ENCODE results near the gene LMOD2. TPM values are rescaled to one million over a fixed set of nuclear protein-coding genes. Genes with fewer than 3 reads are reported as not detected.
A peak's percentile ranks its signal among the peaks of the same experiment; 100 is the strongest.

The LMOD2 gene
- total and polyA plus RNA-seq, 9 of the 15 experiments (the other 6 are each of a cell fraction or from before 2014, with no cell fraction given) = 0.04 TPM; not detected in 8

DNA sequence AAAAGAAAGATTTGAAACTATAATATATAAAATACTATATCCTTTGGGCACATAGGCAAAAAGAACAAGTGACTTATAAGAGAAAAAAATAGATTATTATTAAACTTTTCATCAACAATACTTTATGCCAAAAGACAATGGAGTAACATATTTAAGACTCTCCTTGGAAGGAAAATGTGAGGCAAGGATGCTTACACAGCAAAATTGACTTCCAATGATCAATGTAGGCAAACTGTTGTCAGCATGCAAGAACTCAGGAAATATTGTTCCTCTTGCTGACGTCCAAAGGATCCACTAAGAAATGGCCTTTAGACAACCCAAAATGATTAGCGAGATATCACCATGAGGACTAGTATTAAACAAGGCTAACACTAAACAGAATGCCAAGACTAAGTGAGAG lies 22.9 kb upstream of the LMOD2 start:
- WGBS (ENCODE audit: insufficient coverage, low coverage, missing lambda C conversion rate) = 15% methylated on average over 2 of the region's 2 CpGs
- no peak for FAIRE-seq

DNA sequence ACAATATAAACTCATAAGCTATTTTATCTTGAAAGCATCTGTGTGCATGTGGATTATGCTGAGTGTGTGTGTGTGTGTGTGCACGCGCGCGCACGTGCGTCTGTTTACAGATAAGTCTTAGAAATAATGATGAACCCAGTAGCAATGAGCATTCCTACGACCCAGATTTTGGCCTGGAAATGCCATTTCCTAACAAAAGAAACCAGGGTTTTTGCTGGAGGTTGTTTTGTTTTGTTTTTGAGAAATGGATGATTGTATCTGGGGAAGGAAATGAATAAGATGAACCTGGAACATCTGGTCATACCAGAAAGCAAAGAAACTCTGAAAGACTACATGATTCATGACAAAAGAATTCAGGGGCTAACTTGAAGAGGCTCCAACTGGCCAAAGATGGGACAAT lies 22.1 kb upstream of the LMOD2 start:
- Histone ChIP-seq H3K27me3 (ENCODE audit: control insufficient read depth in 2 of 2, insufficient read depth in 2 of 2, low read length in 2 of 2) (no peaks in the 10 kb centered on the region; a peak in 1 of 5 replicates), H3K27ac (ENCODE audit: extremely low read depth, low read depth, low read length) (no peak overlapping the region), H3K79me2 (ENCODE audit: control insufficient read depth, insufficient read depth, low read length) (no peaks in the 10 kb centered on the region), H3K9me3 (replicated peaks; ENCODE audit: control insufficient read depth, insufficient read depth, low read depth, low read length) (no peaks in the 10 kb centered on the region), H3K9me1 (ENCODE audit: control insufficient read depth, insufficient read depth, low read length) (no peaks in the 10 kb centered on the region), H3K36me3 (ENCODE audit: control insufficient read depth, insufficient read depth, low read length) (no peaks in the 10 kb centered on the region), H3K4me2 (ENCODE audit: insufficient read depth, low read length) (no peak overlapping the region), H3K4me3 (no peak overlapping the region), H3K4me1 (replicated peaks in 1 of 2; ENCODE audit: control insufficient read depth in 2 of 2, insufficient read depth in 2 of 2, low read length in 2 of 2) (no peaks in the 10 kb centered on the region), H3K9ac (ENCODE audit: insufficient read depth in 1 of 2, low read depth in 2 of 2, low read length in 2 of 2) (no peak overlapping the region), H4K20me1 (replicated peaks; ENCODE audit: control insufficient read depth, insufficient read depth, low read length) (no peaks in the 10 kb centered on the region), H2AFZ (ENCODE audit: low read depth, low read length) (no peak overlapping the region)
- ChIA-PET POLR2A (no interaction called here), CTCF (ENCODE audit: low intra/inter-chr PET ratio) (no interaction called here)
- in situ Hi-C loops (cut with MboI) (no loop called here), intact Hi-C loops (cut with micrococcal nuclease) (no loop called here)
- FAIRE-seq (no peak), DNase-seq (ENCODE audit: extremely low read depth in 1 of 4, low spot score in 3 of 4) (no peak), ATAC-seq (no peak)
- BruUV-seq (replicated peaks) = no TSS peak
- TF ChIP-seq FOSL1 (tag; conservative IDR thresholded peaks at IDR 0.05) (0 out of 2 replicates have a peak, but pooled peaks have one; percentile 28), CAMTA2 (CRISPR knock-in tag; conservative IDR thresholded peaks at IDR 0.05) (no peak), NRF1 (conservative IDR thresholded peaks at IDR 0.05 in 1 of 2, IDR thresholded peaks at IDR 0.05 in 1 of 2) (peak; percentile 43 to 56; a peak in 3 of 4 replicates), BHLHE40 (IDR thresholded peaks at IDR 0.05; ENCODE audit: low read length) (peak; percentile 81), CREM (IDR thresholded peaks at IDR 0.05; ENCODE audit: low read depth) (no peak)
- 46% methylated on average over 7 of the region's 7 CpGs for whole genome bisulfite sequencing (ENCODE audit: insufficient coverage, low coverage, missing lambda C conversion rate)

More for the DNA sequence above, 22.9 kb upstream of the LMOD2 start:
- no peak for DNase-seq (ENCODE audit: extremely low read depth in 1 of 4, low spot score in 3 of 4)
- TF ChIP-seq ZNF316 (IDR thresholded peaks at IDR 0.05) (peak; percentile 88), U2AF1 (optimal IDR thresholded peaks at IDR 0.05; ENCODE audit: low read depth, low read length) (no peak), MAFK (IDR thresholded peaks at IDR 0.05; ENCODE audit: low read length) (peak; percentile 70), C11orf30 (IDR thresholded peaks at IDR 0.05; ENCODE audit: low read depth) (peak; percentile 71), MAFF (IDR thresholded peaks at IDR 0.05; ENCODE audit: low read length) (peak; percentile 77), MAFG (tag; conservative IDR thresholded peaks at IDR 0.05) (peak; percentile 66; the same call in 1 of the 2 replicates)
- Histone ChIP-seq H3K4me2 (ENCODE audit: insufficient read depth, low read length) (no peak overlapping the region), H3K9ac (ENCODE audit: insufficient read depth in 1 of 2, low read depth in 2 of 2, low read length in 2 of 2) (no peak overlapping the region), H3K27ac (ENCODE audit: extremely low read depth, low read depth, low read length) (no peak overlapping the region), H3K4me3 (no peak overlapping the region), H2AFZ (ENCODE audit: low read depth, low read length) (no peak overlapping the region), H3K79me2 (ENCODE audit: control insufficient read depth, insufficient read depth, low read length) (no peaks in the 10 kb centered on the region), H4K20me1 (replicated peaks; ENCODE audit: control insufficient read depth, insufficient read depth, low read length) (no peaks in the 10 kb centered on the region), H3K4me1 (replicated peaks in 1 of 2; ENCODE audit: control insufficient read depth in 2 of 2, insufficient read depth in 2 of 2, low read length in 2 of 2) (no peaks in the 10 kb centered on the region), H3K9me3 (replicated peaks; ENCODE audit: control insufficient read depth, insufficient read depth, low read depth, low read length) (no peaks in the 10 kb centered on the region), H3K27me3 (ENCODE audit: control insufficient read depth in 2 of 2, insufficient read depth in 2 of 2, low read length in 2 of 2) (no peaks in the 10 kb centered on the region; a peak in 1 of 5 replicates), H3K9me1 (ENCODE audit: control insufficient read depth, insufficient read depth, low read length) (no peaks in the 10 kb centered on the region), H3K36me3 (ENCODE audit: control insufficient read depth, insufficient read depth, low read length) (no peaks in the 10 kb centered on the region)
- no TSS peak for BruUV-seq (replicated peaks)
- ATAC-seq = no peak
- POLR2A ChIA-PET = no interaction called here
- CTCF ChIA-PET (ENCODE audit: low intra/inter-chr PET ratio) = no interaction called here
- in situ Hi-C loops (cut with MboI) = no loop called here
- intact Hi-C loops (cut with micrococcal nuclease) = no loop called here
